K562 (cell line): ENCODE measurements around the gene GNAZ. TPM values are rescaled to one million over a fixed set of nuclear protein-coding genes. Genes with fewer than 3 reads are reported as not detected.
A peak's percentile ranks its signal among the peaks of the same experiment; 100 is the strongest.

ENCODE experiments used
- ATAC-seq: fragments of 200-7000 bp; cut with Tn5 transposase; 3 replicates; pipeline ENCODE4 v1.9.1; 2020; ENCODE audit warnings: moderate library complexity
- BruUV-seq: library from RNA; stranded (reverse); fragments of 400-500 nt; replicated peaks from 2 replicates; lab custom pipeline; 2021; lab: Mats Ljungman, UMichigan
- CTCF ChIA-PET: fragments of 300-600 bp; formaldehyde crosslinking; extraction: SDS; loops from one replicate; lab custom pipeline; 2021; ENCODE audit warnings: low intra/inter-chr PET ratio; lab: Yijun Ruan, JAX
- POLR2A ChIA-PET: fragments of 300-600, 350-650 bp; sonication (Branson Sonifier 250); formaldehyde crosslinking; extraction: SDS; loops from one replicate; lab custom pipeline; 2021; ENCODE audit warnings: antibody characterized with exemption, inconsistent platforms; lab: Yijun Ruan, JAX
- DNase-seq, 4 experiments: peaks; one replicate each; pipeline versions ENCODE4 v3.0.0 to v3.0.0-alpha.2; 2011 to 2018; ENCODE audit warnings: low spot score in 3 of 4, mixed read lengths in 3 of 4; ENCODE audit errors: extremely low read depth in 1 of 4
- FAIRE-seq: peaks from 2 replicates; lab custom pipeline; 2011; peaks lifted over from hg19 to GRCh38; lab: Jason Lieb, UNC
- H2AFZ ChIP-seq: 2 replicates; pipeline ENCODE4 v1.6.0; 2011; ENCODE audit warnings: low read depth, low read length, control low read depth, inconsistent platforms
- H3K27ac ChIP-seq: fragments of 200-600 bp; 3 replicates; pipeline ENCODE4 v1.8.0; 2011; ENCODE audit warnings: low read depth, mild to moderate bottlenecking, control low read depth, inconsistent platforms, low read length, moderate library complexity, mixed read lengths; ENCODE audit errors: extremely low read depth
- H3K27me3 ChIP-seq, 2 experiments: fragments of 300-600 bp in 1 of 2; 2 replicates in 1 of 2; 3 replicates in 1 of 2; pipeline versions ENCODE4 v1.6.0 to v1.8.0; 2011; ENCODE audit warnings: inconsistent platforms in 2 of 2, low read length in 2 of 2, mild to moderate bottlenecking in 1 of 2, mixed read lengths in 1 of 2, moderate library complexity in 1 of 2; ENCODE audit not compliant: control insufficient read depth in 2 of 2, insufficient read depth in 2 of 2
- H3K36me3 ChIP-seq: fragments of 300-600 bp; 3 replicates; pipeline ENCODE4 v1.8.0; 2011; ENCODE audit warnings: mild to moderate bottlenecking, low read length, inconsistent platforms; ENCODE audit not compliant: control insufficient read depth, insufficient read depth
- H3K4me1 ChIP-seq, 2 experiments: fragments of 200-600 bp in 1 of 2; replicated peaks in 1 of 2; 2 replicates in 1 of 2; 3 replicates in 1 of 2; pipeline versions ENCODE4 v1.5.1 to v1.8.0; 2011; ENCODE audit warnings: inconsistent platforms in 2 of 2, low read length in 2 of 2, mild to moderate bottlenecking in 1 of 2, mixed read lengths in 1 of 2, moderate library complexity in 1 of 2; ENCODE audit not compliant: control insufficient read depth in 2 of 2, insufficient read depth in 2 of 2
- H3K4me2 ChIP-seq: 2 replicates; pipeline ENCODE4 v1.6.1; 2011; ENCODE audit warnings: low read length, control low read depth, inconsistent platforms, mixed read lengths; ENCODE audit not compliant: insufficient read depth
- H3K4me3 ChIP-seq: fragments of 200-600 bp; sonication (generic), shearing (Covaris generic); 2 replicates; pipeline ENCODE4 v1.5.1; 2016; ENCODE audit warnings: control low read depth, inconsistent platforms
- H3K79me2 ChIP-seq: fragments of 200-600 bp; 3 replicates; pipeline ENCODE4 v1.8.0; 2011; ENCODE audit warnings: low read length, inconsistent platforms; ENCODE audit not compliant: control insufficient read depth, insufficient read depth
- H3K9ac ChIP-seq, 2 experiments: 2 replicates each; pipeline versions ENCODE4 v1.6.0 to v1.6.1; 2011; ENCODE audit warnings: low read depth in 2 of 2, low read length in 2 of 2, control low read depth in 1 of 2, inconsistent platforms in 1 of 2, mild to moderate bottlenecking in 1 of 2, mixed read lengths in 1 of 2; ENCODE audit not compliant: insufficient read depth in 1 of 2
- H3K9me1 ChIP-seq: one replicate; pipeline ENCODE4 v1.6.0; 2011; ENCODE audit warnings: inconsistent platforms, mild to moderate bottlenecking, low read length, moderate library complexity; ENCODE audit not compliant: control insufficient read depth, insufficient read depth
- H3K9me3 ChIP-seq: replicated peaks from 2 replicates; pipeline ENCODE4 v1.5.1; 2011; ENCODE audit warnings: low read depth, low read length, inconsistent platforms; ENCODE audit not compliant: control insufficient read depth, insufficient read depth
- H4K20me1 ChIP-seq: replicated peaks from 2 replicates; pipeline ENCODE4 v1.6.1; 2011; ENCODE audit warnings: low read length, inconsistent platforms, mixed read lengths; ENCODE audit not compliant: control insufficient read depth, insufficient read depth
- FOSL1 ChIP-seq: fragments of 200-800 bp; sonication (Bioruptor generic); conservative IDR thresholded peaks from 2 replicates; pipeline ENCODE4 v1.6.1; 2016; ENCODE audit warnings: missing genetic modification characterization, missing compliant biosample characterization
- HDAC8 ChIP-seq: fragments of 450-650 bp; IDR thresholded peaks from 2 replicates; pipeline ENCODE4 v1.6.1; 2016; ENCODE audit warnings: mild to moderate bottlenecking, missing genetic modification characterization, moderate library complexity, missing compliant biosample characterization
- KDM1A ChIP-seq, 2 experiments: fragments of 450-650 bp; IDR thresholded peaks; 2 replicates each; pipeline ENCODE4 v1.6.1; 2016; ENCODE audit warnings: mild to moderate bottlenecking in 2 of 2
- MCM5 ChIP-seq: fragments of 450-650 bp; IDR thresholded peaks from 2 replicates; pipeline ENCODE4 v1.6.1; 2016; ENCODE audit warnings: low read depth
- MYC ChIP-seq, 2 experiments: fragments of 250-450 bp in 1 of 2; sonication (Bioruptor Pico) in 1 of 2; IDR thresholded peaks; 2 replicates each; pipeline versions ENCODE4 v1.5.1 to v1.6.1; 2012 to 2021; ENCODE audit warnings: low read depth in 2 of 2, borderline replicate concordance in 1 of 2, improper control_type of control experiment in 1 of 2, low read length in 1 of 2, mild to moderate bottlenecking in 1 of 2, moderate library complexity in 1 of 2
- POU5F1 ChIP-seq: fragments of 150-350 bp; IDR thresholded peaks from 2 replicates; pipeline ENCODE4 v1.6.1; 2014; ENCODE audit warnings: borderline replicate concordance, low read length, low read depth, mild to moderate bottlenecking; ENCODE audit not compliant: partially characterized antibody
- TBL1XR1 ChIP-seq, 2 experiments: IDR thresholded peaks; 2 replicates each; pipeline ENCODE4 v1.6.1; 2012; ENCODE audit warnings: improper control_type of control experiment in 2 of 2, low read length in 2 of 2, mild to moderate bottlenecking in 1 of 2
- TFAM ChIP-seq: fragments of 250-450 bp; sonication (Bioruptor Pico); conservative IDR thresholded peaks from 2 replicates; pipeline ENCODE4 v1.5.0; 2021; ENCODE audit warnings: mild to moderate bottlenecking, moderate library complexity
- ZC3H4 ChIP-seq: sonication (generic); formaldehyde crosslinking; IDR thresholded peaks from 2 replicates; pipeline ENCODE4 v1.9.0; 2021; ENCODE audit warnings: missing genetic modification reagents, borderline replicate concordance
- ZKSCAN1 ChIP-seq: fragments of 150-350 bp; IDR thresholded peaks from 2 replicates; pipeline ENCODE4 v1.6.1; 2016; ENCODE audit warnings: low read depth, low read length
- ZNF239 ChIP-seq: fragments of 250-450 bp; sonication (Bioruptor Pico); IDR thresholded peaks from 2 replicates; pipeline ENCODE4 v1.4.0; 2020; ENCODE audit warnings: mild to moderate bottlenecking
- ZNF778 ChIP-seq: fragments of 450-650 bp; formaldehyde crosslinking; IDR thresholded peaks from 2 replicates; pipeline ENCODE4 v1.4.0; 2020; ENCODE audit warnings: mild to moderate bottlenecking, moderate library complexity
- WGBS: fragments of 100-300 bp; shearing (Covaris generic); methylation state at CpG from one replicate; pipeline ENCODE4 v1.1.6; 2016; ENCODE audit warnings: low coverage, mixed read lengths; ENCODE audit not compliant: insufficient coverage; ENCODE audit errors: missing lambda C conversion rate; 5-methylcytosine and 5-hydroxymethylcytosine counted together
- in situ Hi-C: fragments of 300-500 bp; cut with MboI; formaldehyde crosslinking; loops from 4 replicates; pipeline ENCODE4 v1.15.0; 2018; ENCODE audit warnings: inconsistent platforms, mixed read lengths
- intact Hi-C: fragments of 100-400 bp; cut with micrococcal nuclease; formaldehyde crosslinking; loops from 2 replicates; pipeline ENCODE4 v1.14.2; 2022
- polyA plus RNA-seq, 8 experiments: library from polyadenylated mRNA; depleted of rRNA in 4 of 8; stranded (reverse) in 5 of 8; unstranded in 3 of 8; fragments of >200 nt; fragmentation: Nextera tagmentation in 2 of 8; fragmentation: Illumina TruSeq in 1 of 8; extraction: Ambion mirVana in 2 of 8; extraction: Trizol in 1 of 8; gene quantifications; 2 replicates each; pipeline versions ENCODE4 v1.2.1 to v1.2.3, GENCODE V29; 2011 to 2014; ENCODE audit warnings: inconsistent platforms in 1 of 8, missing spikeins in 1 of 8
- total RNA-seq, 7 experiments: library from RNA; depleted of rRNA in 6 of 7; stranded (reverse); fragments of >200 nt in 6 of 7; fragmentation: Illumina TruSeq in 2 of 7; extraction: Trizol in 2 of 7; gene quantifications; 2 replicates each; pipeline versions ENCODE4 v1.2.1 to v1.2.3, GENCODE V29; 2011 to 2021; ENCODE audit warnings: low replicate concordance in 1 of 7
- TF ChIP-seq, protein P1 (sequence below): sonication (generic); formaldehyde crosslinking; IDR thresholded peaks from 2 replicates; pipeline ENCODE4 v1.4.0; 2020; ENCODE audit warnings: mild to moderate bottlenecking, missing genetic modification reagents
- TF ChIP-seq, protein P2 (sequence below): sonication (generic); formaldehyde crosslinking; IDR thresholded peaks from 2 replicates; pipeline ENCODE4 v1.8.1; 2023; ENCODE audit warnings: mild to moderate bottlenecking, missing genetic modification reagents
- TF ChIP-seq, protein P3 (sequence below), 2 experiments: fragments of 450-650 bp in 1 of 2; sonication (generic) in 1 of 2; formaldehyde crosslinking in 1 of 2; IDR thresholded peaks in 1 of 2; conservative IDR thresholded peaks in 1 of 2; 2 replicates each; pipeline versions ENCODE4 v1.6.1 to v1.8.1; 2016 to 2023; ENCODE audit warnings: mild to moderate bottlenecking in 2 of 2, moderate library complexity in 2 of 2, inconsistent platforms in 1 of 2, missing genetic modification reagents in 1 of 2
- TF ChIP-seq, protein P4 (sequence below): fragments of 250-450 bp; sonication (Bioruptor Pico); IDR thresholded peaks from 2 replicates; pipeline ENCODE4 v1.9.0; 2021; ENCODE audit warnings: mild to moderate bottlenecking

The GNAZ gene
- total and polyA plus RNA-seq, 9 of the 15 experiments (the other 6 are each of a cell fraction or from before 2014, with no cell fraction given): 0.04 to 0.22 (median 0.13) TPM; not detected in 3

DNA sequence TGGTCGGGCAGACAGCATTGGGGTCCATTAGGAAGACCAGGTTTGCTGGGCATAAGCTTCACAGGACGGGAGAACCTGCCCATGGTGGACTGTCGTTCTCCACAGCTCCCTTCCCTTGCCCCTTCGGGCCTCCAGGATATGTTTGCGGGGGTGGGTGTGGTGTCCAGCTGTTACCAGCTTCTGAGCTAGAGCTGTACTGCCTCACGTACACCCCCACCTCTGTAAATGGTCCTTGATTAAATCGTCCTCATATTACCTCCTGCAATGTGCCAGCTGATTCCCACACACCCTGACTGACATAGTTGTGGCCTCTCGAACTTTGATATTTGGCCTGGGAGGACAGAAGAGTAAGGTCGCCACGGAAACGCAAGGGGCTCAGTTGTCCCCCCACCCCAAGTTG is 93.8 kb downstream of the GNAZ start:
- CTCF ChIA-PET: no interaction called here
- no peak overlapping the region for H3K4me3 ChIP-seq
- no peak for FAIRE-seq
- peaks cover 81% of the 10 kb centered on the region for H4K20me1 ChIP-seq
- H3K27me3 ChIP-seq: peaks cover 75 to 89% of the 10 kb centered on the region in 2 experiments
- H3K27ac ChIP-seq: no peak overlapping the region
- in situ Hi-C loops (loop anchor here (25.0 kb wide), 1 partner anchor 423 kb away; the partner anchor contains the start of gene IGLL1), intact Hi-C loops (no loop called here)
- no peaks in the 10 kb centered on the region for H3K9me3 ChIP-seq
- WGBS: 3% methylated on average over 11 of the region's 11 CpGs
- H3K79me2 ChIP-seq: no peaks in the 10 kb centered on the region
- peaks cover 0 to 7% of the 10 kb centered on the region in 2 experiments; a peak in 3 of 5 replicates for H3K4me1 ChIP-seq
- BruUV-seq: no TSS peak
- H3K36me3 ChIP-seq: no peaks in the 10 kb centered on the region
- no peak for TF ChIP-seq ZNF239 (CRISPR knock-in tag)
- no peak for TF ChIP-seq MYC (IDR thresholded peaks at IDR 0.05; ENCODE audit: low read depth, low read length)
- TF ChIP-seq MYC (CRISPR knock-in tag; IDR thresholded peaks at IDR 0.05; ENCODE audit: borderline replicate concordance, low read depth): no peak
- TF ChIP-seq, protein P1, sequence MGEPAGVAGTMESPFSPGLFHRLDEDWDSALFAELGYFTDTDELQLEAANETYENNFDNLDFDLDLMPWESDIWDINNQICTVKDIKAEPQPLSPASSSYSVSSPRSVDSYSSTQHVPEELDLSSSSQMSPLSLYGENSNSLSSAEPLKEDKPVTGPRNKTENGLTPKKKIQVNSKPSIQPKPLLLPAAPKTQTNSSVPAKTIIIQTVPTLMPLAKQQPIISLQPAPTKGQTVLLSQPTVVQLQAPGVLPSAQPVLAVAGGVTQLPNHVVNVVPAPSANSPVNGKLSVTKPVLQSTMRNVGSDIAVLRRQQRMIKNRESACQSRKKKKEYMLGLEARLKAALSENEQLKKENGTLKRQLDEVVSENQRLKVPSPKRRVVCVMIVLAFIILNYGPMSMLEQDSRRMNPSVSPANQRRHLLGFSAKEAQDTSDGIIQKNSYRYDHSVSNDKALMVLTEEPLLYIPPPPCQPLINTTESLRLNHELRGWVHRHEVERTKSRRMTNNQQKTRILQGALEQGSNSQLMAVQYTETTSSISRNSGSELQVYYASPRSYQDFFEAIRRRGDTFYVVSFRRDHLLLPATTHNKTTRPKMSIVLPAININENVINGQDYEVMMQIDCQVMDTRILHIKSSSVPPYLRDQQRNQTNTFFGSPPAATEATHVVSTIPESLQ (CRISPR knock-in tag): no peak
- 0 out of 4 replicates have a peak, but pooled peaks of 1 of the 2 experiments have one; percentile 8 for TF ChIP-seq TBL1XR1 (IDR thresholded peaks at IDR 0.05; ENCODE audit: low read length in 2 of 2)
- TF ChIP-seq, protein P2, sequence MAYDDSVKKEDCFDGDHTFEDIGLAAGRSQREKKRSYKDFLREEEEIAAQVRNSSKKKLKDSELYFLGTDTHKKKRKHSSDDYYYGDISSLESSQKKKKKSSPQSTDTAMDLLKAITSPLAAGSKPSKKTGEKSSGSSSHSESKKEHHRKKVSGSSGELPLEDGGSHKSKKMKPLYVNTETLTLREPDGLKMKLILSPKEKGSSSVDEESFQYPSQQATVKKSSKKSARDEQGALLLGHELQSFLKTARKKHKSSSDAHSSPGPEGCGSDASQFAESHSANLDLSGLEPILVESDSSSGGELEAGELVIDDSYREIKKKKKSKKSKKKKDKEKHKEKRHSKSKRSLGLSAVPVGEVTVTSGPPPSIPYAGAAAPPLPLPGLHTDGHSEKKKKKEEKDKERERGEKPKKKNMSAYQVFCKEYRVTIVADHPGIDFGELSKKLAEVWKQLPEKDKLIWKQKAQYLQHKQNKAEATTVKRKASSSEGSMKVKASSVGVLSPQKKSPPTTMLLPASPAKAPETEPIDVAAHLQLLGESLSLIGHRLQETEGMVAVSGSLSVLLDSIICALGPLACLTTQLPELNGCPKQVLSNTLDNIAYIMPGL (CRISPR knock-in tag): no peak; the same call in none of the 2 replicates
- TF ChIP-seq, protein P3, sequence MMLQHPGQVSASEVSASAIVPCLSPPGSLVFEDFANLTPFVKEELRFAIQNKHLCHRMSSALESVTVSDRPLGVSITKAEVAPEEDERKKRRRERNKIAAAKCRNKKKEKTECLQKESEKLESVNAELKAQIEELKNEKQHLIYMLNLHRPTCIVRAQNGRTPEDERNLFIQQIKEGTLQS (IDR thresholded peaks at IDR 0.05): no peak
- TF ChIP-seq, protein P3 (CRISPR knock-in tag; conservative IDR thresholded peaks at IDR 0.05): 0 out of 2 replicates have a peak, but pooled peaks have one; percentile 13
- TF ChIP-seq, protein P4, sequence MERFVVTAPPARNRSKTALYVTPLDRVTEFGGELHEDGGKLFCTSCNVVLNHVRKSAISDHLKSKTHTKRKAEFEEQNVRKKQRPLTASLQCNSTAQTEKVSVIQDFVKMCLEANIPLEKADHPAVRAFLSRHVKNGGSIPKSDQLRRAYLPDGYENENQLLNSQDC: no peak
- TF ChIP-seq MCM5: no peak
- TF ChIP-seq KDM1A (IDR thresholded peaks at IDR 0.05): no peak
- no peak for TF ChIP-seq FOSL1 (tag)
- TF ChIP-seq HDAC8 (tag): no peak
- TF ChIP-seq ZNF778: no peak
- peak; percentile 8 for TF ChIP-seq POU5F1
- no peak for TF ChIP-seq TFAM (CRISPR knock-in tag)
- TF ChIP-seq ZC3H4 (CRISPR knock-in tag): no peak
- TF ChIP-seq ZKSCAN1: 0 out of 2 replicates have a peak, but pooled peaks have one; percentile 6
- peaks cover 28% of the 10 kb centered on the region for H3K9me1 ChIP-seq
- POLR2A ChIA-PET: interaction anchor here (0.6 to 86.5 kb wide), 11 partner anchors 22 to 118 kb away, joined by 3 to 3476 read pairs (median 4); partner anchors contain the start of genes BCR and RAB36
- no peak overlapping the region for H2AFZ ChIP-seq
- peak in 2 of 4 experiments; percentile 82 to 86 for DNase-seq
- peak overlapping the region in 1 of 2 experiments; percentile 21; a peak in 1 of 4 replicates for H3K9ac ChIP-seq
- peak; percentile 1; the same call in 2 of the 3 replicates for ATAC-seq
- H3K4me2 ChIP-seq: no peak overlapping the region
